Karpas-422 (cell line): ENCODE data around the gene COL12A1. TPM values are rescaled to one million over a fixed set of nuclear protein-coding genes. Genes with fewer than 3 reads are reported as not detected.

Experiments used
- DNase-seq: peaks from one replicate; pipeline ENCODE4 v3.0.0-alpha.2; 2015
- H2AFZ ChIP-seq: fragments of 200-600 bp; sonication (generic); 2 replicates; pipeline ENCODE4 v1.6.1; 2014; ENCODE audit warnings: antibody characterized with exemption, low read length, mixed read lengths
- H3K27ac ChIP-seq: fragments of 200-600 bp; sonication (generic); 2 replicates; pipeline ENCODE4 v1.5.1; 2014; ENCODE audit warnings: mild to moderate bottlenecking, low read length, moderate library complexity
- H3K27me3 ChIP-seq: fragments of 200-600 bp; sonication (generic); 2 replicates; pipeline ENCODE4 v1.6.1; 2014; ENCODE audit warnings: low read length, mixed read lengths
- H3K36me3 ChIP-seq: fragments of 200-600 bp; sonication (generic); 2 replicates; pipeline ENCODE4 v1.6.1; 2014; ENCODE audit warnings: low read length, mixed read lengths; ENCODE audit not compliant: insufficient read depth
- H3K4me1 ChIP-seq: fragments of 200-600 bp; sonication (generic); 2 replicates; pipeline ENCODE4 v1.6.1; 2014; ENCODE audit warnings: mild to moderate bottlenecking, low read length, mixed read lengths
- H3K4me2 ChIP-seq: fragments of 200-600 bp; sonication (generic); 2 replicates; pipeline ENCODE4 v1.6.1; 2014; ENCODE audit warnings: low read length, low read depth, mild to moderate bottlenecking; ENCODE audit not compliant: poor library complexity, severe bottlenecking
- H3K4me3 ChIP-seq: fragments of 200-600 bp; sonication (generic); 2 replicates; pipeline ENCODE4 v1.5.1; 2014; ENCODE audit warnings: mild to moderate bottlenecking, antibody characterized with exemption, low read length, mixed read lengths
- H3K79me2 ChIP-seq: fragments of 200-600 bp; sonication (generic); 2 replicates; pipeline ENCODE4 v1.6.1; 2014; ENCODE audit warnings: mild to moderate bottlenecking, low read length, mixed read lengths
- H3K9ac ChIP-seq: fragments of 200-600 bp; sonication (generic); 2 replicates; pipeline ENCODE4 v1.6.0; 2014; ENCODE audit warnings: low read length
- H3K9me2 ChIP-seq: fragments of 200-600 bp; sonication (generic), shearing (Covaris generic); replicated peaks from 2 replicates; pipeline ENCODE4 v1.6.0; 2014; ENCODE audit warnings: mild to moderate bottlenecking, low read length, moderate library complexity; ENCODE audit not compliant: insufficient read depth
- H3K9me3 ChIP-seq: fragments of 300-700, 200-600 bp; sonication (generic); 2 replicates; pipeline ENCODE4 v1.6.1; 2014; ENCODE audit warnings: low read length, mixed read lengths
- H4K20me1 ChIP-seq: fragments of 200-600 bp; sonication (generic); 2 replicates; pipeline ENCODE4 v1.6.1; 2014; ENCODE audit warnings: mild to moderate bottlenecking, antibody characterized with exemption, low read length, low read depth; ENCODE audit not compliant: insufficient read depth
- total RNA-seq: library from RNA; depleted of rRNA; stranded (reverse); fragments of >200 nt; shearing (Covaris generic); gene quantifications from 2 replicates; pipeline ENCODE4 v1.2.3, GENCODE V29; 2014; ENCODE audit warnings: low replicate concordance

The COL12A1 gene
- total RNA-seq, 1 experiment from 2014 or later, result not detected

DNA sequence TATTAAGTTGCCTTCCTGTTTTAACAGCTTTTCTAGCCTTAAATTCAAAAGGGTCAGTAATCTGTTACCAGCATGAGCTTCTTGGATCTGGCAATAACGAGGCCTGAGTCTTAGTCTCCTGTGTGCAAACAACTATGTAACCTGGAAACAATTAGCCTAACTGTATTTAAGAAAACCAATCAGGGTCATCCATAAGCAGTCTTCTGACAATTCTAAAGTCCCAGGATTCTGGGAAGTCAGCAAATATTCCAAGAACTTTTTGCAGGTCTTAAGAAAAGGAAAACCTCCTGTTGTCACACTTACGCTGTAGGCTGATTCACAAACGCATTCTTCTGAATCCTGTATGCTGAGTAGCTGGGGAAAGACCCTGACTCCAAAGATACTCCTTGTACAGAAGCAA is 90.4 kb downstream of the COL12A1 start:
- no peak overlapping the region for H3K4me2 ChIP-seq
- no peaks in the 10 kb centered on the region for H3K79me2 ChIP-seq
- no peak for DNase-seq
- no peaks in the 10 kb centered on the region for H3K9me3 ChIP-seq
- no peaks in the 10 kb centered on the region for H4K20me1 ChIP-seq
- H3K27ac ChIP-seq, result no peak overlapping the region
- no peak overlapping the region for H3K9ac ChIP-seq
- no peak overlapping the region for H2AFZ ChIP-seq
- H3K27me3 ChIP-seq, result no peaks in the 10 kb centered on the region
- H3K4me1 ChIP-seq, result no peaks in the 10 kb centered on the region
- no peaks in the 10 kb centered on the region for H3K9me2 ChIP-seq
- no peak overlapping the region for H3K4me3 ChIP-seq
- H3K36me3 ChIP-seq, result no peaks in the 10 kb centered on the region

DNA sequence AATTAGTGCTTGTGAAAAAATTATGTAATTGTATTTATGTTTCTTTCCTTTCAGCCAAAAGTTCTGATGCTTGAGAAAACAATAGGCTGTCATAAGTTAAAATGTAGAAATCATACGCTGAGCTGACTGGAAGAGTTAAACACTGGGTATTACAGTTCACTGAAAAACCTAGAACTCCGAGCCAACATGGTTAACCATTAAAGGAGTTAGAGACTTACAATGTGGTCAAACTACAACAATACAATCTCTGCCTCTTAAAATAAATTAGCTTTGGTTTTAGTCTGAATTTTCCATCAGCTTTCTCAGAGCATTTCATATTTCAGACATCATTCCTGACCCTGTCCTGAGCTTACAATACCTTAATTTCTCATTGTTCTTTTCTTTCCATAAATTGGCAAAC is 91.0 kb downstream of the COL12A1 start:
- no peaks in the 10 kb centered on the region for H3K9me3 ChIP-seq
- no peak for DNase-seq
- H4K20me1 ChIP-seq, result no peaks in the 10 kb centered on the region
- no peak overlapping the region for H3K4me2 ChIP-seq
- no peaks in the 10 kb centered on the region for H3K36me3 ChIP-seq
- no peak overlapping the region for H3K9ac ChIP-seq
- no peak overlapping the region for H3K27ac ChIP-seq
- no peak overlapping the region for H3K4me3 ChIP-seq
- no peaks in the 10 kb centered on the region for H3K9me2 ChIP-seq
- no peaks in the 10 kb centered on the region for H3K79me2 ChIP-seq
- no peak overlapping the region for H2AFZ ChIP-seq
- H3K27me3 ChIP-seq, result no peaks in the 10 kb centered on the region
- H3K4me1 ChIP-seq, result no peaks in the 10 kb centered on the region

GRCh38 chr6:75114195-75114594 is 91.7 kb downstream of the COL12A1 start:
- no peaks in the 10 kb centered on the region for H3K36me3 ChIP-seq
- DNase-seq, result no peak
- no peaks in the 10 kb centered on the region for H3K27me3 ChIP-seq
- no peak overlapping the region for H3K9ac ChIP-seq
- no peak overlapping the region for H2AFZ ChIP-seq
- no peaks in the 10 kb centered on the region for H3K9me3 ChIP-seq
- H3K4me1 ChIP-seq, result no peaks in the 10 kb centered on the region
- H3K27ac ChIP-seq, result no peak overlapping the region
- no peaks in the 10 kb centered on the region for H3K9me2 ChIP-seq
- no peaks in the 10 kb centered on the region for H4K20me1 ChIP-seq
- no peak overlapping the region for H3K4me3 ChIP-seq
- no peak overlapping the region for H3K4me2 ChIP-seq
- no peaks in the 10 kb centered on the region for H3K79me2 ChIP-seq

DNA sequence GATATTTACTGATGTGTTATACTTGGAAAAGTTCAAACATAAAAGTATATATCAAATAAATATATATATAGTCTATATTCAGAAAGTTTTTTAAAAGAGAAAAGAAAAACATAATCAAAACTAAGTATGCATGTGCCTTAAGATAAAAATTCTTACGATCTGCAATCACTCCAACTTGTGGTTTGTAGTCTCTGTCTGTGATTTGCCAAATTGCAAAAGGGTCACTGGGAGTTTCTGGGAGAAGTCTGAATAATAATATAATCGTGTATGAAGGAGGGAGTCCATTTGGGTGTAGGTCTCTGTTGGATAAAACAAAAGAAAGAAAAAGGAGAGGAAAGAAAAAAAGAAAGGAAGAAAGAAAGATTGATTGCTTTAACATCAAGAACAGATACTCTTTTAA is 92.4 kb downstream of the COL12A1 start:
- H3K9me3 ChIP-seq, result no peaks in the 10 kb centered on the region
- DNase-seq, result no peak
- no peaks in the 10 kb centered on the region for H3K4me1 ChIP-seq
- H3K9me2 ChIP-seq, result no peaks in the 10 kb centered on the region
- no peaks in the 10 kb centered on the region for H3K79me2 ChIP-seq
- no peak overlapping the region for H3K4me2 ChIP-seq
- no peak overlapping the region for H2AFZ ChIP-seq
- H3K27me3 ChIP-seq, result no peaks in the 10 kb centered on the region
- H3K4me3 ChIP-seq, result no peak overlapping the region
- H4K20me1 ChIP-seq, result no peaks in the 10 kb centered on the region
- H3K27ac ChIP-seq, result no peak overlapping the region
- H3K9ac ChIP-seq, result no peak overlapping the region
- no peaks in the 10 kb centered on the region for H3K36me3 ChIP-seq

GRCh38 chr6:75109765-75110164 is 96.1 kb downstream of the COL12A1 start:
- Histone ChIP-seq H3K4me1 (no peaks in the 10 kb centered on the region), H3K27ac (no peak overlapping the region), H4K20me1 (no peaks in the 10 kb centered on the region), H3K27me3 (no peaks in the 10 kb centered on the region), H3K9me3 (no peaks in the 10 kb centered on the region), H3K9me2 (no peaks in the 10 kb centered on the region), H3K4me2 (no peak overlapping the region), H3K4me3 (no peak overlapping the region), H2AFZ (no peak overlapping the region), H3K9ac (no peak overlapping the region), H3K36me3 (no peaks in the 10 kb centered on the region), H3K79me2 (no peaks in the 10 kb centered on the region)
- no peak for DNase-seq

DNA sequence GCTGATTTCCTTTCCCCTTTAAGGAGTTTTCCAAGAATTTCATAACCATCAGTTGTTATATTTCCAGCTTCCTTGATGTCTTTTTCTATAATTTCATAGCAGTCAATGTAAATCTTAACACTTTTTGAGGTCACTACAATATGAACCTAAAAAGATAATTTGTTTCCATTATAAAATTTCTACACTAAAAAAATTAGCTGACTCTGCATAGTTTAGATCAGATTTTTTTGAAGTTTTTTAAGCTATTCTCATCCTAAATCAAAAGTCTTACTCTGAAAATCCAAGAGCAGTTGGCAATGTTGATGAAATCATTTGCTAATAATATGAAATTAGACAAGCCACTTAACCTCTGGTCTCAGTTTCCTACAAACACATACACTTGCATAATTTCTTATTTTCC is 96.8 kb downstream of the COL12A1 start:
- no peak for DNase-seq
- Histone ChIP-seq H3K79me2 (no peaks in the 10 kb centered on the region), H3K9ac (no peak overlapping the region), H2AFZ (no peak overlapping the region), H3K27me3 (no peaks in the 10 kb centered on the region), H3K4me3 (no peak overlapping the region), H4K20me1 (no peaks in the 10 kb centered on the region), H3K9me3 (no peaks in the 10 kb centered on the region), H3K9me2 (no peaks in the 10 kb centered on the region), H3K27ac (no peak overlapping the region), H3K4me2 (no peak overlapping the region), H3K36me3 (no peaks in the 10 kb centered on the region), H3K4me1 (no peaks in the 10 kb centered on the region)

DNA sequence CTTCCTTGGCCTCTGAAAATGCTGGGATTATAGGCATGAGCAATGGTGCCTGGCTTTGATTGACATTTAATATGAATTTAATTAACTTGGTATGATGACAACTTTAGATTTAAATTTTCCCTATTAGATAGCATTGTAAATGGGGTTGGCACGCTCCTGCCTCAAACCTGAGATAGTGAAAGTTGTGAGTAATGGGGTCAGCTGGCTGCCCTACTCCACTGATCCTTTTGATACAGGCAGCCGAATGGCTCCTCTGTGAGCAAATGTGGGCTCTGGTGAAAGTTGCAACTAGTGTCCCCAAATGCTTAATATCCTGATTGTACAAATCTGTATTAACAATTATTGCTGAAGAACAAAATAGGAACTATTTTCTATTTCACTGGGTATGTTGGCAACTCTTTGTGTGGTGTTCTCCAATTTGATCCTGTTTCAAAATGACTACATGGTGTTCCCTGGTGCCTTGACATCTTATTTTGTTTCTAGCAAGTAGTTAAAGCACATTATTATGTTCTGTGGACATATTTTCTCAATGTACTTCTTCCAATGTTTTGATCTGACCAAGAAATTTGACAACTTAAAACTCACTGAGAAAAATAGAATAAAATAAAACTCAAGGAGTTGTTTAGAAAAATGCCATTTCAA is 97.4 kb downstream of the COL12A1 start:
- Histone ChIP-seq H3K4me2 (no peak overlapping the region), H3K36me3 (no peaks in the 10 kb centered on the region), H2AFZ (no peak overlapping the region), H4K20me1 (no peaks in the 10 kb centered on the region), H3K27ac (no peak overlapping the region), H3K4me1 (no peaks in the 10 kb centered on the region), H3K27me3 (no peaks in the 10 kb centered on the region), H3K79me2 (no peaks in the 10 kb centered on the region), H3K9ac (no peak overlapping the region), H3K9me2 (no peaks in the 10 kb centered on the region), H3K9me3 (no peaks in the 10 kb centered on the region), H3K4me3 (no peak overlapping the region)
- DNase-seq, result no peak

DNA sequence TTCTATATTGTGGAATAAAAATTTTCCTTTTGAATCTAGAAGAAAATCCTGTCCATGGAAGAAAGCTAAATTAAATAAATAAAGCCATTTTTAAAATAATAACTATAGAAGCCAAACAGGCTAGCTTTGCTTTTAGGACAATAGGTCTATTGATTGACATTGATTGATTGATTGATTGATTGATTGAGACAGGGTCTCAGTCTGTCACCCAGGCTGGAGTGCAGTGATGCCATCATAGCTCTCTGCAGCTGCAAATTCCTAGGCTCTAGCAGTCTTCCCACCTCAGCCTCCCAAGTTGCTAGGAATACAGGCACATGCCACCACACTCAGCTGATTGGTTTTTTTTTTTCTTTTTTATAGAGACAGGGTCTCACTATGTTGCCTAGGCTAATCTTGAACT is 97.9 kb downstream of the COL12A1 start:
- Histone ChIP-seq H3K4me3 (no peak overlapping the region), H3K9me2 (no peaks in the 10 kb centered on the region), H3K9ac (no peak overlapping the region), H3K36me3 (no peaks in the 10 kb centered on the region), H3K9me3 (no peaks in the 10 kb centered on the region), H3K27ac (no peak overlapping the region), H3K79me2 (no peaks in the 10 kb centered on the region), H4K20me1 (no peaks in the 10 kb centered on the region), H3K4me1 (no peaks in the 10 kb centered on the region), H2AFZ (no peak overlapping the region), H3K4me2 (no peak overlapping the region), H3K27me3 (no peaks in the 10 kb centered on the region)
- no peak for DNase-seq

DNA sequence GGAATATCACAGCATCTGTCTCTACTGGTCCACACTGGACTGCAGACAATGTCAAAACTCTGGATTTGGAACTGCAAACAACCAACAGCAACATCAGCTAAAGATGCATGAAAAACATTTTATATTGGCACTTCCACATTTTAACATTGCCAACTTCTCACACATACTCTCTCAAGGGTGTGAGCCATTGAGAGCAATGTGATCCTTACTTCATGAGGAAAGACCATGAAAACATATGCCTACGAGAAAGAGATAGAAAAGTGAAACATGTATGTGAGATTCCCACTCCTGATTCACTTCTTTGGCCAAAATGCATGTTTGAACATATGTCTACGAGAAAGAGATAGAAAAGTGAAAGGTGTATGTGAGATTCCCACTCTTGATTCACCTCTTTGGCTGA is 99.4 kb downstream of the COL12A1 start:
- Histone ChIP-seq H3K4me3 (no peak overlapping the region), H3K4me1 (no peaks in the 10 kb centered on the region), H3K4me2 (no peak overlapping the region), H3K27ac (no peak overlapping the region), H2AFZ (no peak overlapping the region), H4K20me1 (no peaks in the 10 kb centered on the region), H3K9me3 (no peaks in the 10 kb centered on the region), H3K9me2 (no peaks in the 10 kb centered on the region), H3K79me2 (no peaks in the 10 kb centered on the region), H3K36me3 (no peaks in the 10 kb centered on the region), H3K9ac (no peak overlapping the region), H3K27me3 (no peaks in the 10 kb centered on the region)
- DNase-seq, result no peak
